ENCODE results near the gene WDR31. TPM values are rescaled to one million over a fixed set of nuclear protein-coding genes. Genes with fewer than 3 reads are reported as not detected.

Gene WDR31
- total and polyA plus RNA-seq, 2 experiments from 2014 or later: 4.1 to 5.4 TPM

DNA sequence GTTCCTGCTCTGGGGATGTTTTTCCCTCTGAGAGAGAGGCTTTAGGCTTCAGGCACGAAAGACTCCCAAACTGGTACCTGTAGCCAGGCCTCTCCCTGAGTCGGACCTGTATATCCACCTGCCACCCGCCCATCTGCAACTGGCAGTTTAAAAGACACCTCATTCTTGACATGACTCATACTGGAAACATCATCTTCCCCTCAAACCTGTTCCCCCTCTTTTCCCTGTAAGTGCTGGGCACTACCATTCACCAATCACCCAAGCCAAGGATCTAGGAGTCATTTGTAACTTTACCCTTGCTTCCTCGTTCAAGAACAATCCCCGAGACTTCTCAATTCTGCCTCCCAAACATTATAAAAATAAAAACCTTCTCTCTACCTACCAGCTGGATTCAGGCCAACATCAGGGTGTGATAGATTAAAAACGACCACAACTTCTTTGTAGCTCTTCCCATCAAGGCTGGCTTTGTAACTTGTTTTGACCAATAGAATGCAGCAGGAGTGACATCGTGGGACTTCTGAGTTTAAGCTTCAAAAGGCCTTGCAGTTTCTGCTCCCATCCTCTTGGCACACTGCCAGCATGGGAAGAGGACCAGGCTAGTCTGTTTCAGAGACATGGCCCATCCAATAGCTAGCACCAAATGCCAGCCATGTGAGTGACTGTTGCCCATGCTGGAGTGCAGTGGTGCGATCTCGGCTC lies 1.8 kb upstream of the WDR31 start:
- H3K27ac ChIP-seq: no peak overlapping the region
- TF ChIP-seq CTCF (IDR thresholded peaks at IDR 0.05; ENCODE audit: low read depth, low read length): no peak
- no peaks in the 10 kb centered on the region for H3K27me3 ChIP-seq
- H3K9me3 ChIP-seq (ENCODE audit: low read depth): no peaks in the 10 kb centered on the region
- H3K4me1 ChIP-seq (ENCODE audit: low read depth): peaks cover 9% of the 10 kb centered on the region
- no peak for DNase-seq (ENCODE audit: low read depth in 1 of 2, low spot score in 1 of 2)
- no peak overlapping the region for H3K4me3 ChIP-seq
- H3K36me3 ChIP-seq: no peaks in the 10 kb centered on the region

DNA sequence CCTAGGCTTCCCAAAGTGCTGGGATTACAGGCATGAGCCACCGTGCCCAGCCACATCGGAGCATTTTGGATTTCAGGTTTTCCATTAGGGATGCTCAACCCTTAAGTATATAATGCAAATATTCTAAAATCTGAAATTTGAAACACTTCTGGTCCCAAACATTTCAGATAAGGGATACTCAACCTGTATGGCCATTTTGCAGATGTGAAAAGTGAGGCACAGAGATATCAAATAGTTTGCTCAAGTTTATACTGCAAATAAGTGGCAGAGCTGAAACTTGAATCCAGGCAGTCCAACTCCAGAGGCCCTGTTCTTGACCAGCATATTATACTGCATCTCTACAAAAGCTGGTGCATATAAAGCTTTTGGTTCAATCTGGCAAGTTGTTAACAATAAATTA lies 2.4 kb downstream of the WDR31 start:
- no peaks in the 10 kb centered on the region for H3K9me3 ChIP-seq (ENCODE audit: low read depth)
- H3K27me3 ChIP-seq: no peaks in the 10 kb centered on the region
- no peak overlapping the region for H3K27ac ChIP-seq
- no peak for DNase-seq (ENCODE audit: low read depth in 1 of 2, low spot score in 1 of 2)
- no peaks in the 10 kb centered on the region for H3K4me1 ChIP-seq (ENCODE audit: low read depth)
- no peak overlapping the region for H3K4me3 ChIP-seq
- H3K36me3 ChIP-seq: no peaks in the 10 kb centered on the region
- TF ChIP-seq CTCF (IDR thresholded peaks at IDR 0.05; ENCODE audit: low read depth, low read length): no peak

GRCh38 chr9:113331780-113332179 lies 8.3 kb downstream of the WDR31 start:
- no peak for TF ChIP-seq CTCF (IDR thresholded peaks at IDR 0.05; ENCODE audit: low read depth, low read length)
- H3K4me1 ChIP-seq (ENCODE audit: low read depth): no peaks in the 10 kb centered on the region
- no peak for DNase-seq (ENCODE audit: low read depth in 1 of 2, low spot score in 1 of 2)
- no peaks in the 10 kb centered on the region for H3K27me3 ChIP-seq
- H3K4me3 ChIP-seq: no peak overlapping the region
- H3K36me3 ChIP-seq: no peaks in the 10 kb centered on the region
- no peak overlapping the region for H3K27ac ChIP-seq
- no peaks in the 10 kb centered on the region for H3K9me3 ChIP-seq (ENCODE audit: low read depth)

DNA sequence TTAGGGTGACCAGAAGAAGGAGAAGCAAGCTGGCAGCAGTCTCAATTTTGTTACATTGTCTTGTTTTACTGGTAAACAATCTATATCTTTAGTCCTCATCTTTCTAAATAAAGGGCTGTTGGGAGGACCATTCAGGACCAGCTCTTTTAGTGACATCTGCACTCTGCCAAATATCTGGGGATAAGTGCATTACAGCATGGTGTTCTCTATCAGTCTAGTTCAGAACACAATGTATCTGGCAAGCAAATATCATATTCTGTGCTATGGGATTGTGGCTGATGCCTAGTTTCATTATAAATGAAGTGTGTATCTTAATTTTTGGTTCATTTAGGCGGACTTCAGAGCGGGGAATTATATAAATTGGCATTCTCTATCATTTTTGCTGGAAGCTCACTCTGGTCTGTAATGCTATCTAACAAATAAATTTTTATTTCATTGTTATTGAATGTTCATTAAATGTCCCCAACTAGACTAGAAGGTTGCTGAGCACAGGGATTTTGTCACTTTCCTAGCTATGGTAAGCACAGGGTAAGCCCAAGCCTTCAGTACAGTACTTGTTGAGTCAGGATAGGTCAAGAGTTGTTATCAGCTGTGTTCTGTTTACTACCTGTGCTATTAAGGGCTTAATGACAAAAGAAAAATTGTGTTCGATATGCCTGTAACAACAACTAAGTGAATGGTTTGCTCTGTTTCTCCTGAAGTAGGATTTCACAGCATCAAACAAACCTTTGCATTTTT lies 11.9 kb downstream of the WDR31 start:
- DNase-seq (ENCODE audit: low read depth in 1 of 2, low spot score in 1 of 2): no peak
- Histone ChIP-seq H3K27me3 (no peaks in the 10 kb centered on the region), H3K4me3 (no peak overlapping the region), H3K27ac (no peak overlapping the region), H3K36me3 (no peaks in the 10 kb centered on the region), H3K4me1 (ENCODE audit: low read depth) (no peaks in the 10 kb centered on the region), H3K9me3 (ENCODE audit: low read depth) (no peaks in the 10 kb centered on the region)
- TF ChIP-seq CTCF (IDR thresholded peaks at IDR 0.05; ENCODE audit: low read depth, low read length): no peak

GRCh38 chr9:113326230-113326629 lies 13.8 kb downstream of the WDR31 start:
- no peak for DNase-seq (ENCODE audit: low read depth in 1 of 2, low spot score in 1 of 2)
- no peak overlapping the region for H3K27ac ChIP-seq
- H3K27me3 ChIP-seq: no peaks in the 10 kb centered on the region
- no peak overlapping the region for H3K4me3 ChIP-seq
- H3K4me1 ChIP-seq (ENCODE audit: low read depth): no peaks in the 10 kb centered on the region
- no peaks in the 10 kb centered on the region for H3K9me3 ChIP-seq (ENCODE audit: low read depth)
- no peaks in the 10 kb centered on the region for H3K36me3 ChIP-seq
- no peak for TF ChIP-seq CTCF (IDR thresholded peaks at IDR 0.05; ENCODE audit: low read depth, low read length)

Data from cardiac muscle cell (in vitro differentiated cells and primary cell).